ENCODE data around the gene SLC22A25. TPM values are rescaled to one million over a fixed set of nuclear protein-coding genes. Genes with fewer than 3 reads are reported as not detected.
A peak's percentile ranks its signal among the peaks of the same experiment; 100 is the strongest.

The SLC22A25 gene
- total and polyA plus RNA-seq, 2 of the 13 experiments (the other 11 are each of a cell fraction or from before 2014, with no cell fraction given) = 0.18 to 0.42 TPM

DNA sequence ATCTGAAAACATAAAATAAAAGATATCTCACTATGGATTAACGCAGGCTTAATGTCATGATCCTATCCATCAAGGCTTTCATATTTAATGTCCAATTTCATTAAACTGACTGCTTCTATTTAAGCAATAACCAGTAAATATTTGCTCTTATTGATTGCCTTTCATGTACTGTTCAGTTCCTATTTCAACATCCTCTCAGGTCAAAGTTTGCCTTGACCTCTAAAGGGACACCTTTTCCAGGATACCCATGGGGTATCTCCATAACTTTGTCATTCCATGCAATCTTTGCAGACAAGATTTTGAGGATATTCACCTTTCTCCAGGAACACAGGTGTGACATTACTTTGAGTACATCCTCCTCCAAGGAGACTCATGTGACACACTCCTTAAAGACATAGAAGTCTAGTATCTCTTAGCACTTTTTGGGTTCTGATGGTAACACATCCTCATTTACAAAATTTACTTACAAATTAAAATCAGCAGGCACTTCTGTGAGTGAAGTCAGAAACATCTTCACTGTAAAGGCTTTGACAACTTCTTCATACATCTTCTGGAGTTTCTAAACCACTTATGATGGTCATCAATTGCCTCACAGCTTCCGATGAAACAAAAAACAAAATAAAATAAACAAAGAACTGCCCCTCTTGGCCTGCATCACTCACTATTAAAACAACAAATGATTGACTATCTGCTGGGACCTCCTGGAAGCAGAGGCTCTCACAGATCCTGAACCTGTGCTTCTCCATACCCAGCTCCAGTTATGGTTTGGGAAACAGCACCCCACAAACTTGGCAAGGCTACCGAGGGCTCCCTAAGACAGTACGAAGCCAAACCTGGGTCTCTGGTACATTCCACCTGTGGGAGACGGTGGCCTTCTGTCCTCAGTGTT is 7.0 kb upstream of the SLC22A25 start (continued):
- TF ChIP-seq, protein P1, sequence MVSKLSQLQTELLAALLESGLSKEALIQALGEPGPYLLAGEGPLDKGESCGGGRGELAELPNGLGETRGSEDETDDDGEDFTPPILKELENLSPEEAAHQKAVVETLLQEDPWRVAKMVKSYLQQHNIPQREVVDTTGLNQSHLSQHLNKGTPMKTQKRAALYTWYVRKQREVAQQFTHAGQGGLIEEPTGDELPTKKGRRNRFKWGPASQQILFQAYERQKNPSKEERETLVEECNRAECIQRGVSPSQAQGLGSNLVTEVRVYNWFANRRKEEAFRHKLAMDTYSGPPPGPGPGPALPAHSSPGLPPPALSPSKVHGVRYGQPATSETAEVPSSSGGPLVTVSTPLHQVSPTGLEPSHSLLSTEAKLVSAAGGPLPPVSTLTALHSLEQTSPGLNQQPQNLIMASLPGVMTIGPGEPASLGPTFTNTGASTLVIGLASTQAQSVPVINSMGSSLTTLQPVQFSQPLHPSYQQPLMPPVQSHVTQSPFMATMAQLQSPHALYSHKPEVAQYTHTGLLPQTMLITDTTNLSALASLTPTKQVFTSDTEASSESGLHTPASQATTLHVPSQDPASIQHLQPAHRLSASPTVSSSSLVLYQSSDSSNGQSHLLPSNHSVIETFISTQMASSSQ (IDR thresholded peaks at IDR 0.05; ENCODE audit: low read depth) = peak; percentile 86
- TF ChIP-seq, protein P1 (CRISPR knock-in tag; IDR thresholded peaks at IDR 0.05; ENCODE audit: borderline replicate concordance) = peak; percentile 91; the same call in 1 of the 2 replicates
- TF ChIP-seq, protein P2, sequence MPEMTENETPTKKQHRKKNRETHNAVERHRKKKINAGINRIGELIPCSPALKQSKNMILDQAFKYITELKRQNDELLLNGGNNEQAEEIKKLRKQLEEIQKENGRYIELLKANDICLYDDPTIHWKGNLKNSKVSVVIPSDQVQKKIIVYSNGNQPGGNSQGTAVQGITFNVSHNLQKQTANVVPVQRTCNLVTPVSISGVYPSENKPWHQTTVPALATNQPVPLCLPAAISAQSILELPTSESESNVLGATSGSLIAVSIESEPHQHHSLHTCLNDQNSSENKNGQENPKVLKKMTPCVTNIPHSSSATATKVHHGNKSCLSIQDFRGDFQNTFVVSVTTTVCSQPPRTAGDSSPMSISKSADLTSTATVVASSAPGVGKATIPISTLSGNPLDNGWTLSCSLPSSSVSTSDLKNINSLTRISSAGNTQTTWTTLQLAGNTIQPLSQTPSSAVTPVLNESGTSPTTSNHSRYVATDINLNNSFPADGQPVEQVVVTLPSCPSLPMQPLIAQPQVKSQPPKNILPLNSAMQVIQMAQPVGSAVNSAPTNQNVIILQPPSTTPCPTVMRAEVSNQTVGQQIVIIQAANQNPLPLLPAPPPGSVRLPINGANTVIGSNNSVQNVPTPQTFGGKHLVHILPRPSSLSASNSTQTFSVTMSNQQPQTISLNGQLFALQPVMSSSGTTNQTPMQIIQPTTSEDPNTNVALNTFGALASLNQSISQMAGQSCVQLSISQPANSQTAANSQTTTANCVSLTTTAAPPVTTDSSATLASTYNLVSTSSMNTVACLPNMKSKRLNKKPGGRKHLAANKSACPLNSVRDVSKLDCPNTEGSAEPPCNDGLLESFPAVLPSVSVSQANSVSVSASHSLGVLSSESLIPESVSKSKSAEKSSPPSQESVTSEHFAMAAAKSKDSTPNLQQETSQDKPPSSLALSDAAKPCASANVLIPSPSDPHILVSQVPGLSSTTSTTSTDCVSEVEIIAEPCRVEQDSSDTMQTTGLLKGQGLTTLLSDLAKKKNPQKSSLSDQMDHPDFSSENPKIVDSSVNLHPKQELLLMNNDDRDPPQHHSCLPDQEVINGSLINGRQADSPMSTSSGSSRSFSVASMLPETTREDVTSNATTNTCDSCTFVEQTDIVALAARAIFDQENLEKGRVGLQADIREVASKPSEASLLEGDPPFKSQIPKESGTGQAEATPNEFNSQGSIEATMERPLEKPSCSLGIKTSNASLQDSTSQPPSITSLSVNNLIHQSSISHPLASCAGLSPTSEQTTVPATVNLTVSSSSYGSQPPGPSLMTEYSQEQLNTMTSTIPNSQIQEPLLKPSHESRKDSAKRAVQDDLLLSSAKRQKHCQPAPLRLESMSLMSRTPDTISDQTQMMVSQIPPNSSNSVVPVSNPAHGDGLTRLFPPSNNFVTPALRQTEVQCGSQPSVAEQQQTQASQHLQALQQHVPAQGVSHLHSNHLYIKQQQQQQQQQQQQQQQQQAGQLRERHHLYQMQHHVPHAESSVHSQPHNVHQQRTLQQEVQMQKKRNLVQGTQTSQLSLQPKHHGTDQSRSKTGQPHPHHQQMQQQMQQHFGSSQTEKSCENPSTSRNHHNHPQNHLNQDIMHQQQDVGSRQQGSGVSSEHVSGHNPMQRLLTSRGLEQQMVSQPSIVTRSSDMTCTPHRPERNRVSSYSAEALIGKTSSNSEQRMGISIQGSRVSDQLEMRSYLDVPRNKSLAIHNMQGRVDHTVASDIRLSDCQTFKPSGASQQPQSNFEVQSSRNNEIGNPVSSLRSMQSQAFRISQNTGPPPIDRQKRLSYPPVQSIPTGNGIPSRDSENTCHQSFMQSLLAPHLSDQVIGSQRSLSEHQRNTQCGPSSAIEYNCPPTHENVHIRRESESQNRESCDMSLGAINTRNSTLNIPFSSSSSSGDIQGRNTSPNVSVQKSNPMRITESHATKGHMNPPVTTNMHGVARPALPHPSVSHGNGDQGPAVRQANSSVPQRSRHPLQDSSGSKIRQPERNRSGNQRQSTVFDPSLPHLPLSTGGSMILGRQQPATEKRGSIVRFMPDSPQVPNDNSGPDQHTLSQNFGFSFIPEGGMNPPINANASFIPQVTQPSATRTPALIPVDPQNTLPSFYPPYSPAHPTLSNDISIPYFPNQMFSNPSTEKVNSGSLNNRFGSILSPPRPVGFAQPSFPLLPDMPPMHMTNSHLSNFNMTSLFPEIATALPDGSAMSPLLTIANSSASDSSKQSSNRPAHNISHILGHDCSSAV (CRISPR knock-in tag; IDR thresholded peaks at IDR 0.05; ENCODE audit: borderline replicate concordance) = no peak
- TF ChIP-seq, protein P3, sequence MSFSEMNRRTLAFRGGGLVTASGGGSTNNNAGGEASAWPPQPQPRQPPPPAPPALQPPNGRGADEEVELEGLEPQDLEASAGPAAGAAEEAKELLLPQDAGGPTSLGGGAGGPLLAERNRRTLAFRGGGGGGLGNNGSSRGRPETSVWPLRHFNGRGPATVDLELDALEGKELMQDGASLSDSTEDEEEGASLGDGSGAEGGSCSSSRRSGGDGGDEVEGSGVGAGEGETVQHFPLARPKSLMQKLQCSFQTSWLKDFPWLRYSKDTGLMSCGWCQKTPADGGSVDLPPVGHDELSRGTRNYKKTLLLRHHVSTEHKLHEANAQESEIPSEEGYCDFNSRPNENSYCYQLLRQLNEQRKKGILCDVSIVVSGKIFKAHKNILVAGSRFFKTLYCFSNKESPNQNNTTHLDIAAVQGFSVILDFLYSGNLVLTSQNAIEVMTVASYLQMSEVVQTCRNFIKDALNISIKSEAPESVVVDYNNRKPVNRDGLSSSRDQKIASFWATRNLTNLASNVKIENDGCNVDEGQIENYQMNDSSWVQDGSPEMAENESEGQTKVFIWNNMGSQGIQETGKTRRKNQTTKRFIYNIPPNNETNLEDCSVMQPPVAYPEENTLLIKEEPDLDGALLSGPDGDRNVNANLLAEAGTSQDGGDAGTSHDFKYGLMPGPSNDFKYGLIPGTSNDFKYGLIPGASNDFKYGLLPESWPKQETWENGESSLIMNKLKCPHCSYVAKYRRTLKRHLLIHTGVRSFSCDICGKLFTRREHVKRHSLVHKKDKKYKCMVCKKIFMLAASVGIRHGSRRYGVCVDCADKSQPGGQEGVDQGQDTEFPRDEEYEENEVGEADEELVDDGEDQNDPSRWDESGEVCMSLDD (CRISPR knock-in tag; IDR thresholded peaks at IDR 0.05; ENCODE audit: borderline replicate concordance) = peak; percentile 38; the same call in 1 of the 2 replicates
- TF ChIP-seq NONO (IDR thresholded peaks at IDR 0.05) (no peak), NONO (CRISPR knock-in tag; conservative IDR thresholded peaks at IDR 0.05) (peak; percentile 82), EHMT2 (IDR thresholded peaks at IDR 0.05; ENCODE audit: borderline replicate concordance, low read depth, low read length) (no peak), HMG20B (CRISPR knock-in tag; conservative IDR thresholded peaks at IDR 0.05) (peak; percentile 81), ZNF260 (CRISPR knock-in tag; IDR thresholded peaks at IDR 0.05; ENCODE audit: borderline replicate concordance, low read depth) (no peak)
- TF ChIP-seq, protein P4, sequence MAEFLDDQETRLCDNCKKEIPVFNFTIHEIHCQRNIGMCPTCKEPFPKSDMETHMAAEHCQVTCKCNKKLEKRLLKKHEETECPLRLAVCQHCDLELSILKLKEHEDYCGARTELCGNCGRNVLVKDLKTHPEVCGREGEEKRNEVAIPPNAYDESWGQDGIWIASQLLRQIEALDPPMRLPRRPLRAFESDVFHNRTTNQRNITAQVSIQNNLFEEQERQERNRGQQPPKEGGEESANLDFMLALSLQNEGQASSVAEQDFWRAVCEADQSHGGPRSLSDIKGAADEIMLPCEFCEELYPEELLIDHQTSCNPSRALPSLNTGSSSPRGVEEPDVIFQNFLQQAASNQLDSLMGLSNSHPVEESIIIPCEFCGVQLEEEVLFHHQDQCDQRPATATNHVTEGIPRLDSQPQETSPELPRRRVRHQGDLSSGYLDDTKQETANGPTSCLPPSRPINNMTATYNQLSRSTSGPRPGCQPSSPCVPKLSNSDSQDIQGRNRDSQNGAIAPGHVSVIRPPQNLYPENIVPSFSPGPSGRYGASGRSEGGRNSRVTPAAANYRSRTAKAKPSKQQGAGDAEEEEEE (CRISPR knock-in tag; IDR thresholded peaks at IDR 0.05; ENCODE audit: borderline replicate concordance) = no peak

Measured in HepG2 (cell line).